Pancreas (tissue), 10 donors: ENCODE results near the gene PAPPA. TPM values are rescaled to one million over a fixed set of nuclear protein-coding genes. Genes with fewer than 3 reads are reported as not detected.

Source experiments
- ATAC-seq, 4 donors: fragments of 200-7000 bp; cut with Tn5 transposase; one replicate each; pipeline versions ENCODE4 v1.8.0 to v1.9.1; 2020; ENCODE audit warnings: mild to moderate bottlenecking in 4 of 4, moderate library complexity in 4 of 4
- DNase-seq, 6 donors: peaks; one replicate each; pipeline ENCODE4 v3.0.0-alpha.2; 2020
- FAIRE-seq: peaks from 2 replicates; lab custom pipeline; 2012; peaks lifted over from hg19 to GRCh38; lab: Jason Lieb, UNC
- H3K27ac ChIP-seq, 4 donors: fragments of 200-600 bp; sonication (generic); 1 replicate in 3 of 4; 2 replicates in 1 of 4; pipeline versions ENCODE4 v1.5.0 to v1.8.0; 2020
- H3K27me3 ChIP-seq, 4 donors: fragments of 200-600 bp; one replicate each; pipeline ENCODE4 v1.8.0; 2021
- H3K36me3 ChIP-seq, 3 donors: fragments of 200-600 bp; sonication (generic) in 1 of 3; one replicate each; pipeline versions ENCODE4 v1.5.0 to v1.8.0; 2020 to 2021
- H3K4me1 ChIP-seq, 3 donors: fragments of 200-600 bp; one replicate each; pipeline ENCODE4 v1.8.0; 2021
- H3K4me3 ChIP-seq, 4 donors: fragments of 200-600 bp; sonication (generic) in 2 of 4; one replicate each; pipeline versions ENCODE4 v1.5.0 to v1.8.0; 2020 to 2021
- H3K9me3 ChIP-seq, 4 donors: fragments of 200-600 bp; one replicate each; pipeline ENCODE4 v1.8.0; 2021
- CTCF ChIP-seq, 4 donors: fragments of 200-600 bp; sonication (generic) in 3 of 4; IDR thresholded peaks; one replicate each; pipeline versions ENCODE4 v1.5.0 to v1.8.0; 2021; ENCODE audit warnings: antibody characterized with exemption in 4 of 4
- WGBS, 2 donors: extraction: QIAGEN DNeasy Blood & Tissue Kit; methylation state at CpG; one replicate each; pipeline ENCODE4 v1.1.7; 2013; 5-methylcytosine and 5-hydroxymethylcytosine counted together
- intact Hi-C, 3 donors: fragments of 100-400 bp; cut with DNase I; formaldehyde crosslinking; loops; one replicate each; pipeline versions ENCODE4 v1.11.1 to v1.14.2; 2022
- polyA plus RNA-seq, 2 donors: library from polyadenylated mRNA; stranded (reverse); fragments of 200-250 nt; gene quantifications; one replicate each; pipeline ENCODE4 v1.2.3, GENCODE V29; 2013
- total RNA-seq, 6 donors: library from RNA; stranded (reverse); fragmentation: NEBNext Ultra II Directional in 4 of 6; extraction: Animal tissue kit (Norgen Biotek cat#: 25700) in 4 of 6; gene quantifications; one replicate each; pipeline versions ENCODE4 v1.2.1 to v1.2.4, GENCODE V29; 2021 to 2023
- donor health status: healthy with polysubstance abuse.
- donor health status: DM: no; HTN: no; CAD: no; lungs with moderate emphysema.
- donor health status: DM: no; HTN: no; CAD: no.
- donor health status: control.
- donor health status: control.
- donor health status: Bipolar disorder and iron deficiency.
- donor health status: DM: yes; HTN: yes; CAD: no.
- donor health status: DM: no; HTN: no; CAD: no.
- donor health status: DM: no; HTN: no; CAD: no.
- donor health status: DM: yes; HTN: yes; CAD: no.

PAPPA gene
- total and polyA plus RNA-seq, 8 donors: 0.11 to 3.4 (median 0.76) TPM

GRCh38 chr9:116193636-116194035, 40.0 kb downstream of the PAPPA start:
- no peaks in the 10 kb centered on the region for H3K9me3 ChIP-seq
- H3K27ac ChIP-seq: no peak overlapping the region
- H3K4me3 ChIP-seq: no peak overlapping the region
- DNase-seq (no peak), FAIRE-seq (no peak), ATAC-seq (no peak)
- TF ChIP-seq CTCF (IDR thresholded peaks at IDR 0.05): no peak
- no peaks in the 10 kb centered on the region for H3K36me3 ChIP-seq
- H3K27me3 ChIP-seq: no peaks in the 10 kb centered on the region
- intact Hi-C loops: no loop called here
- no peaks in the 10 kb centered on the region for H3K4me1 ChIP-seq

DNA sequence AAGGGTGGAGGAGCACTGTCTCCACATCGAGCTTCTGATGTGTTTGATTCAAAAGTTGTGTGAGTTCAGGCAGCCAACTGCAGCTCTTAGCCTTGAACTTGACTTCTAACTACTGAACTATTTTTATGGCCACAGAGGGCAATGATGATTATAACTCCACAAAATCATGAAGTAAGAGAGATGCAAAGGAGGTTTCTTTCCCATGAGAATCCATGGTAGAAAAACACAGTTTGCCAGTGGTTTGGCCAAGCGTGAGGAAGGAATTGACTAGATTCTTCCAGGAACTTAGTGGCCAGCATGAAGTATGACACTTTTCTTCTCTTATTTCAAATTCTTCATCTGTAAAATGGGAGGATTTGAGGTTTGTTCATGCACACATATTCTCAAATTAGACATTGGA, 43.2 kb downstream of the PAPPA start:
- TF ChIP-seq CTCF (IDR thresholded peaks at IDR 0.05): no peak
- ATAC-seq (no peak), DNase-seq (no peak), FAIRE-seq (no peak)
- no peaks in the 10 kb centered on the region for H3K36me3 ChIP-seq
- no peaks in the 10 kb centered on the region for H3K9me3 ChIP-seq
- intact Hi-C loops: no loop called here
- H3K27me3 ChIP-seq: no peaks in the 10 kb centered on the region
- no peak overlapping the region for H3K4me3 ChIP-seq
- no peak overlapping the region for H3K27ac ChIP-seq
- WGBS, 2 donors: 73 to 85% methylated on average over 2 of the region's 2 CpGs
- H3K4me1 ChIP-seq: no peaks in the 10 kb centered on the region

DNA sequence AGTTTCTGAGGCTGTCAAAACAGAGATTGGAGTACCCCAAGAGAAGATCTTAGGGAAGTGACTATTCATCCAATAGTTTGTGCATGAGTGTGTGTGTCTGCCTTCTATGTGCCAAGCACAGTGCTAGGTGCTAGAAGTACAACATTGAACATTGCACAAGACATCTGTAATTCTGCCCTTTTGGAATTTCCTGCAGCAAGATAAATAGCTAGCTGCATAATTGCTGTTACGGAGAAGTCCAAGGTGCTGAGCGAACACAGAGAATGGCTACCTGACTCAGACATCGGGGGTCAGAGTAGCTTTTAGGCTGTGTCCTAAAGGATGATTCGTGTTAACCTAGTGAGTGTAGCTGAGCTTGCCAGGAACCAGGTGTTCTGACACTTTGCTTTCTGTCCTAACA, 44.8 kb downstream of the PAPPA start:
- H3K36me3 ChIP-seq: no peaks in the 10 kb centered on the region
- WGBS, 2 donors: 47 to 51% methylated on average over 4 of the region's 4 CpGs
- ATAC-seq: no peak
- DNase-seq: no peak
- H3K9me3 ChIP-seq: no peaks in the 10 kb centered on the region
- no peaks in the 10 kb centered on the region for H3K4me1 ChIP-seq
- H3K27me3 ChIP-seq: no peaks in the 10 kb centered on the region
- no peak for TF ChIP-seq CTCF (IDR thresholded peaks at IDR 0.05)
- H3K27ac ChIP-seq: no peak overlapping the region
- no peak overlapping the region for H3K4me3 ChIP-seq
- FAIRE-seq: no peak
- intact Hi-C loops: no loop called here

DNA sequence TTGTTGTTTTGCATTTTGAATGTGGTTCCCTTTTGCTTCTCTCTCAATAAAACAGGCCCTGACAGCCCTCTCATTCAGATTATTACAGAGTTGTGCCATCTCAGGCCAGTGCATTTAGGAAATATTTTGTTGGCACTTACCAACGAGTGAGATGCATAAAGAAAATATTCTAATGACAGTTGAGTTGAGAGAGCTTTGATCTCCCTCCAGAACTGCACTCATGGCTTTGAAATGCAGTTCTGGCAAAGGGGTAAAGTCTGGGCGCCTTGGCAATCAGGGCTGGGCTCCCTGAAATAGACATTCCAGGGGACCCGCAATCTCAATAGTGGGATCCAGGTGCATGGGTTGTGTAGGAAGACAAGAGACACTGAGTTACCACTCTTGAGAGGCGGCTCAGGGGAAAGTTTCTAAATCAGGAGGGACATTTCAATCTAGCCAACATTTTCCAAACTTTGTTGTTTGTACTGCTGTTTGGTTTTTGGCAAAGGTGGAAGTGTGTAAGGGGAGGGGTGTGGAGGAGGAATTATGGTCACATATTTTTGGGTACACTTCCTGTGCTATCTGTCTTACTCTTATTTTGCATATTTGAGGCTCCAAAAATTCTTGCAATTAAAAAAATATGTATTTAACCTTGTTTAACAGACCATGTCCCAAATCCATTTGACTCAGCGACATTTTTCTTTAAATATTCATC, 48.8 kb downstream of the PAPPA start:
- no peak for TF ChIP-seq CTCF (IDR thresholded peaks at IDR 0.05)
- Histone ChIP-seq H3K36me3 (no peaks in the 10 kb centered on the region), H3K27ac (no peak overlapping the region), H3K4me3 (no peak overlapping the region), H3K4me1 (no peaks in the 10 kb centered on the region), H3K9me3 (no peaks in the 10 kb centered on the region), H3K27me3 (no peaks in the 10 kb centered on the region)
- intact Hi-C loops: no loop called here
- 66 to 77% methylated on average over 5 of the region's 5 CpGs for WGBS, 2 donors
- no peak for DNase-seq
- no peak for FAIRE-seq
- no peak for ATAC-seq

DNA sequence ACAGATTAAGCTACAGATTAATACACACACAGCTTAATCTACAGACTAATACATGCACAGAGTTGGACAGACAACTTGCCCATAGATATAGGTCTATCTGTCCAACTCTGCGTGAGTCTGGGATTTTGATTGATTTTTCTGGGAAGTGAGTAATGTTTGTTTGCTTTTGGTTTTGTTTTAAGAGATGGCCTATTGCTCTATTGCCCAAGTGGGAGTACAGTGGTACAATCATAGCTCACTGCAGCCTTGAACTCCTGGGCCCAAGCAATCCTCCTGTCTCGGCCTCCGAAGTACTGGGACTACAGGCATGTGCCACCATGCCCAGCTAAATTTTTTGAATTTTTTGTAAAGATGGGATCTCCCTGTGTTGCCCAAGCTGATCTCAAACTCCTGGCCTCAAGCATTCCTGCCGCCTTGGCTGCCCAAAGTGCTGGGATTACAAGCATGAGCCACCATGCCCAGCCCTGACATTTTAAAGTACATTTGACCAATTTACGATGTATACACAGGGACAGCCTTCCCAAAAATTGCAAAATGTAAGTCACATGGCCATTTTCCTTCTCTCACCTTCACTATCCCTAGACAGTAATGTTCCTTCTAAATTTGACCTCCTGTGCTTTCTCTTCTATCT, 50.8 kb downstream of the PAPPA start:
- no peak for TF ChIP-seq CTCF (IDR thresholded peaks at IDR 0.05)
- no peaks in the 10 kb centered on the region for H3K4me1 ChIP-seq
- intact Hi-C loops: no loop called here
- no peaks in the 10 kb centered on the region for H3K36me3 ChIP-seq
- H3K4me3 ChIP-seq: no peak overlapping the region
- ATAC-seq (no peak), FAIRE-seq (no peak), DNase-seq (no peak)
- no peak overlapping the region for H3K27ac ChIP-seq
- H3K27me3 ChIP-seq: no peaks in the 10 kb centered on the region
- H3K9me3 ChIP-seq: no peaks in the 10 kb centered on the region
- WGBS, 2 donors: 70 to 75% methylated on average over 5 of the region's 5 CpGs
